WERI-Rb-1 (cell line): ENCODE data around the gene DLX1.

Experiments
- DNase-seq: peaks from one replicate; pipeline ENCODE4 v3.0.0-alpha.2; 2020
- H3K27ac ChIP-seq: fragments of 250-450 bp; sonication (Bioruptor Pico); 2 replicates; pipeline ENCODE4 v1.5.1; 2020; ENCODE audit warnings: mild to moderate bottlenecking, moderate library complexity
- H3K27me3 ChIP-seq: fragments of 250-450 bp; sonication (Bioruptor Pico); 2 replicates; pipeline ENCODE4 v1.5.1; 2021; ENCODE audit warnings: mild to moderate bottlenecking, low read depth, moderate library complexity; ENCODE audit not compliant: insufficient read depth, severe bottlenecking
- H3K36me3 ChIP-seq: fragments of 250-450 bp; sonication (Bioruptor Pico); 2 replicates; pipeline ENCODE4 v1.5.1; 2020; ENCODE audit warnings: mild to moderate bottlenecking, moderate library complexity
- H3K4me3 ChIP-seq: 2 replicates; pipeline ENCODE4 v1.5.1; 2011; ENCODE audit warnings: low read depth, mild to moderate bottlenecking, control low read depth, low read length
- H3K9me3 ChIP-seq: fragments of 250-450 bp; sonication (Bioruptor Pico); 2 replicates; pipeline ENCODE4 v1.5.1; 2021; ENCODE audit warnings: mild to moderate bottlenecking, moderate library complexity; ENCODE audit not compliant: severe bottlenecking
- CTCF ChIP-seq: IDR thresholded peaks from 2 replicates; pipeline ENCODE4 v1.5.1; 2011; ENCODE audit warnings: low read depth, mild to moderate bottlenecking, control low read depth, inconsistent platforms, low read length

DLX1 gene

GRCh38 chr2:172102391-172103359, 17.4 kb downstream of the DLX1 start, which contains the start of gene DLX2:
TSS of gene DLX2 (minus strand) at chr2:172102900. CDS start at chr2:172102538, 362 bp downstream.
- TF ChIP-seq CTCF, result no peak

GRCh38 chr2:172103471-172104272, 18.4 kb downstream of the DLX1 start:
- no peak overlapping the region for H3K27ac ChIP-seq

More at GRCh38 chr2:172102391-172103359, 17.4 kb downstream of the DLX1 start, which contains the start of gene DLX2:
- peak; percentile 90 for DNase-seq
- Histone ChIP-seq H3K36me3 (no peaks in the 10 kb centered on the region), H3K27ac (no peak within 1 kb of the TSS), H3K27me3 (peaks cover 60% of the 10 kb centered on the region), H3K4me3 (peak within 1 kb of the TSS; percentile 49), H3K9me3 (no peaks in the 10 kb centered on the region)

GRCh38 chr2:172105471-172106107, 20.3 kb downstream of the DLX1 start:
- TF ChIP-seq CTCF, result no peak

More at GRCh38 chr2:172103471-172104272, 18.4 kb downstream of the DLX1 start:
- peak overlapping the region; percentile 49 for H3K4me3 ChIP-seq
- H3K9me3 ChIP-seq, result no peaks in the 10 kb centered on the region
- peaks cover 50% of the 10 kb centered on the region for H3K27me3 ChIP-seq
- peak; percentile 87 for DNase-seq
- no peaks in the 10 kb centered on the region for H3K36me3 ChIP-seq
- peak; percentile 84 for TF ChIP-seq CTCF

GRCh38 chr2:172106108-172106961, 21.0 kb downstream of the DLX1 start:
- peak; percentile 76 for TF ChIP-seq CTCF
- H3K4me3 ChIP-seq, result peak overlapping the region; percentile 21
- H3K9me3 ChIP-seq, result no peaks in the 10 kb centered on the region
- H3K27me3 ChIP-seq, result peaks cover 24% of the 10 kb centered on the region
- no peak overlapping the region for H3K27ac ChIP-seq
- H3K36me3 ChIP-seq, result no peaks in the 10 kb centered on the region
- peak; percentile 66 for DNase-seq

More at GRCh38 chr2:172105471-172106107, 20.3 kb downstream of the DLX1 start:
- H3K36me3 ChIP-seq, result no peaks in the 10 kb centered on the region
- no peak overlapping the region for H3K27ac ChIP-seq
- H3K4me3 ChIP-seq, result peak overlapping the region; percentile 21
- H3K27me3 ChIP-seq, result peaks cover 31% of the 10 kb centered on the region
- H3K9me3 ChIP-seq, result no peaks in the 10 kb centered on the region
- DNase-seq, result no peak
